Stomach (tissue), 9 donors: Measurements from ENCODE around the gene EXOC4. TPM values are rescaled to one million over a fixed set of nuclear protein-coding genes. Genes with fewer than 3 reads are reported as not detected.

Experiments
- DNase-seq, 2 donors: peaks; one replicate each; pipeline versions ENCODE4 v3.0.0 to v3.0.0-alpha.2; 2013 to 2019
- H3K27ac ChIP-seq, 5 donors: fragments of 200-600 bp in 4 of 5; sonication (generic) in 4 of 5; one replicate each; pipeline ENCODE4 v1.5.1; 2013 to 2019; ENCODE audit warnings: mild to moderate bottlenecking in 1 of 5, moderate library complexity in 1 of 5
- H3K27me3 ChIP-seq, 3 donors: fragments of 200-600 bp; sonication (generic); one replicate each; pipeline ENCODE4 v1.5.1; 2017 to 2019; ENCODE audit warnings: mixed run types in 1 of 3
- H3K36me3 ChIP-seq, 4 donors: fragments of 200-600 bp; sonication (generic); 1 replicate in 3 of 4; 2 replicates in 1 of 4; pipeline ENCODE4 v1.5.1; 2016 to 2019
- H3K4me1 ChIP-seq, 4 donors: fragments of 200-600 bp; sonication (generic); one replicate each; pipeline ENCODE4 v1.5.1; 2016 to 2019
- H3K4me3 ChIP-seq, 4 donors: fragments of 200-600 bp; sonication (generic) in 3 of 4; one replicate each; pipeline ENCODE4 v1.5.1; 2016 to 2019; ENCODE audit warnings: mild to moderate bottlenecking in 1 of 4
- H3K9me3 ChIP-seq, 4 donors: fragments of 200-600 bp; sonication (generic); one replicate each; pipeline ENCODE4 v1.5.1; 2016 to 2019
- CTCF ChIP-seq, 7 experiments: fragments of 450-650 bp in 4 of 7; fragments of 200-600 bp in 3 of 7; sonication (generic) in 3 of 7; IDR thresholded peaks; one replicate each; pipeline ENCODE4 v1.5.1; 2016 to 2019; ENCODE audit warnings: antibody characterized with exemption in 7 of 7, control low read depth in 2 of 7, mild to moderate bottlenecking in 1 of 7
- EP300 ChIP-seq: sonication (generic); formaldehyde crosslinking; IDR thresholded peaks from one replicate; pipeline ENCODE4 v1.6.1; 2017; ENCODE audit warnings: antibody characterized with exemption
- POLR2A ChIP-seq, 4 donors: fragments of 450-650 bp; IDR thresholded peaks; one replicate each; pipeline ENCODE4 v1.6.1; 2016; ENCODE audit warnings: antibody characterized with exemption in 4 of 4, control low read depth in 2 of 4, mild to moderate bottlenecking in 1 of 4, moderate library complexity in 1 of 4
- POLR2AphosphoS5 ChIP-seq, 3 donors: sonication (generic); formaldehyde crosslinking; IDR thresholded peaks; one replicate each; pipeline ENCODE4 v1.6.1; 2016; ENCODE audit warnings: antibody characterized with exemption in 3 of 3
- WGBS, 5 donors: extraction: QIAGEN DNeasy Blood & Tissue Kit in 3 of 5; methylation state at CpG; one replicate each; pipeline versions ENCODE4 v1.1.5 to v1.1.7; 2013 to 2018; 5-methylcytosine and 5-hydroxymethylcytosine counted together
- intact Hi-C: fragments of 100-400 bp; cut with DNase I; formaldehyde crosslinking; loops from one replicate; pipeline ENCODE4 v1.15.1; 2023; ENCODE audit warnings: low total_unique reads
- polyA plus RNA-seq, 3 donors: library from polyadenylated mRNA; stranded (reverse); fragments of 200-250 nt; gene quantifications; one replicate each; pipeline ENCODE4 v1.2.3, GENCODE V29; 2013
- total RNA-seq, 5 donors: library from RNA; depleted of rRNA; stranded (reverse); fragments of >200 nt; gene quantifications; one replicate each; pipeline versions ENCODE4 v1.1.0 to v1.2.3, GENCODE V29; 2014 to 2016
- donor health status: healthy with polysubstance abuse.
- donor health status: Bipolar disorder and iron deficiency.
- donor health status: healthy.

Gene EXOC4
- total and polyA plus RNA-seq, 8 donors: 14.1 to 339 (median 61.1) TPM

GRCh38 chr7:133807624-133808492 is 555.0 kb downstream of the EXOC4 start:
- Histone ChIP-seq H3K36me3 (no peaks in the 10 kb centered on the region), H3K9me3 (no peaks in the 10 kb centered on the region), H3K27ac (no peak overlapping the region), H3K4me1 (no peaks in the 10 kb centered on the region), H3K4me3 (no peak overlapping the region), H3K27me3 (no peaks in the 10 kb centered on the region)
- intact Hi-C loops: no loop called here
- no peak for DNase-seq
- TF ChIP-seq CTCF (IDR thresholded peaks at IDR 0.05) (no peak), EP300 (no peak), POLR2AphosphoS5 (IDR thresholded peaks at IDR 0.05) (no peak), POLR2A (IDR thresholded peaks at IDR 0.05) (no peak)
- 73 to 85% (median 74%) methylated on average over 7 of the region's 7 CpGs for WGBS, 5 donors

- Histone ChIP-seq H3K4me1 (no peaks in the 10 kb centered on the region), H3K36me3 (no peaks in the 10 kb centered on the region), H3K27ac (no peak overlapping the region), H3K9me3 (no peaks in the 10 kb centered on the region), H3K27me3 (no peaks in the 10 kb centered on the region), H3K4me3 (no peak overlapping the region)
- WGBS, 5 donors: 90 to 97% (median 96%) methylated on average over 2 of the region's 2 CpGs
- TF ChIP-seq POLR2A (IDR thresholded peaks at IDR 0.05): no peak
- TF ChIP-seq EP300: no peak
- TF ChIP-seq CTCF (IDR thresholded peaks at IDR 0.05): no peak
- TF ChIP-seq POLR2AphosphoS5 (IDR thresholded peaks at IDR 0.05): no peak
- intact Hi-C loops: no loop called here
- DNase-seq: no peak
Observed at GRCh38 chr7:133808493-133808866, 555.6 kb downstream of the EXOC4 start.

GRCh38 chr7:133812877-133813276 is 560.0 kb downstream of the EXOC4 start:
- peaks cover 0 to 8% (median 8%) of the 10 kb centered on the region in 4 donors for H3K36me3 ChIP-seq
- intact Hi-C loops: no loop called here
- 91 to 97% (median 93%) methylated on average over 6 of the region's 6 CpGs for WGBS, 5 donors

GRCh38 chr7:133815611-133816210 is 562.8 kb downstream of the EXOC4 start:
- no peak overlapping the region for H3K27ac ChIP-seq
- no peak overlapping the region for H3K4me3 ChIP-seq
- no peak for DNase-seq
- peaks cover 3 to 29% (median 22%) of the 10 kb centered on the region in 4 donors for H3K36me3 ChIP-seq
- no peaks in the 10 kb centered on the region for H3K4me1 ChIP-seq
- intact Hi-C loops: no loop called here
- 41 to 64% (median 42%) methylated on average over 3 of the region's 3 CpGs for WGBS, 5 donors
- no peak for TF ChIP-seq POLR2A (IDR thresholded peaks at IDR 0.05)
- no peaks in the 10 kb centered on the region for H3K9me3 ChIP-seq
- no peaks in the 10 kb centered on the region for H3K27me3 ChIP-seq

More at GRCh38 chr7:133812877-133813276, 560.0 kb downstream of the EXOC4 start:
- Histone ChIP-seq H3K27ac (no peak overlapping the region), H3K9me3 (no peaks in the 10 kb centered on the region), H3K4me3 (no peak overlapping the region), H3K27me3 (no peaks in the 10 kb centered on the region), H3K4me1 (no peaks in the 10 kb centered on the region)
- no peak for TF ChIP-seq CTCF (IDR thresholded peaks at IDR 0.05)
- no peak for TF ChIP-seq EP300
- no peak for TF ChIP-seq POLR2AphosphoS5 (IDR thresholded peaks at IDR 0.05)
- no peak for TF ChIP-seq POLR2A (IDR thresholded peaks at IDR 0.05)
- DNase-seq: no peak
